Right kidney (tissue), 1 donor: ENCODE measurements around the gene AXIN1.
"Not testable (repeated sequence)": the region's sequence is repeated elsewhere in the genome, so short reads cannot be mapped to it uniquely, and the experiment has no call there.

Experiments
- DNase-seq: peaks from one replicate; pipeline ENCODE4 v3.0.0-alpha.2; 2016

The AXIN1 gene

GRCh38 chr16:354291-354881, 1.9 kb upstream of the AXIN1 start:
- no peak for DNase-seq

GRCh38 chr16:353404-354290, 1.1 kb upstream of the AXIN1 start:
- no peak for DNase-seq

- peak; percentile 57 for DNase-seq
These were observed 561 bp downstream of the AXIN1 start for GRCh38 chr16:351804-352520.

- DNase-seq, result no peak
These were observed 2.3 kb downstream of the AXIN1 start for GRCh38 chr16:350203-350602.

GRCh38 chr16:349211-349610, 3.3 kb downstream of the AXIN1 start:
- DNase-seq, result no peak

GRCh38 chr16:348495-348894, 4.0 kb downstream of the AXIN1 start:
- DNase-seq, result not testable (repeated sequence)

GRCh38 chr16:347203-347602, 5.3 kb downstream of the AXIN1 start:
- no peak for DNase-seq

- DNase-seq, result no peak
These were observed 5.9 kb downstream of the AXIN1 start for GRCh38 chr16:346587-346986.

- no peak for DNase-seq
These were observed 6.8 kb downstream of the AXIN1 start for GRCh38 chr16:345772-346171.

GRCh38 chr16:342455-343213, 9.9 kb downstream of the AXIN1 start:
- no peak for DNase-seq

- not testable (repeated sequence) for DNase-seq
These were observed 10.6 kb downstream of the AXIN1 start for GRCh38 chr16:341974-342336.

- DNase-seq, result not testable (repeated sequence)
These were observed 11.2 kb downstream of the AXIN1 start for GRCh38 chr16:341095-341973.

GRCh38 chr16:340370-341091, 12.0 kb downstream of the AXIN1 start:
- DNase-seq, result no peak

GRCh38 chr16:339680-340079, 12.8 kb downstream of the AXIN1 start:
- DNase-seq, result no peak

GRCh38 chr16:337975-338575, 14.4 kb downstream of the AXIN1 start:
- no peak for DNase-seq

- DNase-seq, result no peak
These were observed 15.1 kb downstream of the AXIN1 start for GRCh38 chr16:337437-337836.

GRCh38 chr16:336269-336668, 16.3 kb downstream of the AXIN1 start:
- DNase-seq, result no peak

- not testable (repeated sequence) for DNase-seq
These were observed 17.5 kb downstream of the AXIN1 start for GRCh38 chr16:334861-335632.

- DNase-seq, result not testable (repeated sequence)
These were observed 18.2 kb downstream of the AXIN1 start for GRCh38 chr16:334164-334832.
